Heart left ventricle (tissue), 13 donors: ENCODE measurements around the gene CD226.

Source experiments
- CTCF ChIP-seq, 12 donors: fragments of 200-600 bp; sonication (generic) in 4 of 12; IDR thresholded peaks; one replicate each; pipeline versions ENCODE4 v1.5.0 to v1.8.0; 2018 to 2022; ENCODE audit warnings: antibody characterized with exemption in 12 of 12, mild to moderate bottlenecking in 5 of 12
- POLR2A ChIP-seq, 2 donors: fragments of 450-650 bp; IDR thresholded peaks; one replicate each; pipeline ENCODE4 v1.6.1; 2017; ENCODE audit warnings: antibody characterized with exemption in 2 of 2, mild to moderate bottlenecking in 2 of 2, moderate library complexity in 2 of 2
- donor health status: ischemic (EF 13 %, LVEDD 7.1; RV severe dilation, severe dysfunction).
- donor health status: DM: no; HTN: yes; CAD: no.
- donor health status: DM: no; HTN: no; CAD: no.
- donor health status: ischemic (EF 25% LVEDD 6.9; RV normal size, moderate dysfunction).
- donor health status: ischemic (EF 25% LVEDD 5.7; RV mildly dilated, moderate dysfunction).
- donor health status: ischemic (EF 35%, LVEDD 5.7; RV mildly dilated, moderate dysfunction).
- donor health status: nonischemic (EF 11% LVEDD 7.7; RV severe dilation, severe dysfunction).
- donor health status: DM: yes; HTN: yes; CAD: no.
- donor health status: PGD.
- donor health status: ischemic (EF 29% LVEDD 5.4; RV normal size, mild dysfunction).
- donor health status: nonischemic (EF 23%, LVEDD 6.1; RV moderate dilation, normal function).

GRCh38 chr18:69874058-69874457 lies 73.6 kb downstream of the CD226 start:
- TF ChIP-seq CTCF (IDR thresholded peaks at IDR 0.05) (no peak), POLR2A (IDR thresholded peaks at IDR 0.05) (no peak)
